Loucy (cell line): ENCODE data around the gene ART3.

Experiments used
- H2AFZ ChIP-seq: fragments of 200-600 bp; sonication (generic); 2 replicates; pipeline ENCODE4 v1.6.0; 2016; ENCODE audit warnings: antibody characterized with exemption, mild to moderate bottlenecking, low read length, moderate library complexity
- H3F3A ChIP-seq: fragments of 200-600 bp; 2 replicates; pipeline ENCODE4 v1.6.0; 2016; ENCODE audit warnings: antibody characterized with exemption, low read depth, mild to moderate bottlenecking
- H3K27me3 ChIP-seq: fragments of 200-600 bp; sonication (generic); 2 replicates; pipeline ENCODE4 v1.6.1; 2014; ENCODE audit warnings: low read length, mild to moderate bottlenecking; ENCODE audit not compliant: insufficient read depth, poor library complexity, severe bottlenecking
- H3K36me3 ChIP-seq: fragments of 200-600 bp; sonication (generic); 2 replicates; pipeline ENCODE4 v1.6.1; 2016; ENCODE audit warnings: low read length; ENCODE audit not compliant: insufficient read depth
- H3K4me1 ChIP-seq: fragments of 200-600 bp; sonication (generic); 2 replicates; pipeline ENCODE4 v1.5.1; 2014; ENCODE audit warnings: low read length, mild to moderate bottlenecking; ENCODE audit not compliant: insufficient read depth, poor library complexity, severe bottlenecking
- H3K4me2 ChIP-seq: fragments of 200-600 bp; sonication (generic); 2 replicates; pipeline ENCODE4 v1.6.0; 2014; ENCODE audit warnings: antibody characterized with exemption, low read length, low read depth, mild to moderate bottlenecking; ENCODE audit not compliant: poor library complexity, severe bottlenecking
- H3K4me3 ChIP-seq: fragments of 200-600 bp; sonication (generic); 2 replicates; pipeline ENCODE4 v1.5.1; 2014; ENCODE audit warnings: low read length, mild to moderate bottlenecking, mixed read lengths; ENCODE audit not compliant: poor library complexity, severe bottlenecking
- H3K79me2 ChIP-seq: fragments of 200-600 bp; sonication (generic); 2 replicates; pipeline ENCODE4 v1.6.1; 2014; ENCODE audit warnings: low read length; ENCODE audit not compliant: insufficient read depth
- H3K9ac ChIP-seq: fragments of 200-600 bp; sonication (generic); 2 replicates; pipeline ENCODE4 v1.6.0; 2014; ENCODE audit warnings: mild to moderate bottlenecking, low read depth, low read length, moderate library complexity; ENCODE audit not compliant: poor library complexity, severe bottlenecking
- H3K9me2 ChIP-seq: fragments of 200-600 bp; sonication (generic); replicated peaks from 2 replicates; pipeline ENCODE4 v1.6.1; 2016; ENCODE audit warnings: low read depth, low read length, mixed read lengths
- H3K9me3 ChIP-seq: fragments of 200-600 bp; sonication (generic); 2 replicates; pipeline ENCODE4 v1.6.1; 2014; ENCODE audit warnings: mild to moderate bottlenecking, antibody characterized with exemption, low read length, low read depth; ENCODE audit not compliant: insufficient read depth
- H4K20me1 ChIP-seq: fragments of 200-600 bp; sonication (generic); 2 replicates; pipeline ENCODE4 v1.6.0; 2014; ENCODE audit warnings: antibody characterized with exemption, low read length, mild to moderate bottlenecking; ENCODE audit not compliant: insufficient read depth, poor library complexity, severe bottlenecking
- EZH2phosphoT487 ChIP-seq: fragments of 200-600 bp; IDR thresholded peaks from 2 replicates; pipeline ENCODE4 v1.6.1; 2018; ENCODE audit warnings: antibody characterized with exemption, mild to moderate bottlenecking, moderate library complexity, borderline replicate concordance
- TF ChIP-seq, protein P1 (sequence below): fragments of 200-600 bp; sonication (generic); conservative IDR thresholded peaks from 2 replicates; pipeline ENCODE4 v1.5.1; 2014; ENCODE audit warnings: mild to moderate bottlenecking, antibody characterized with exemption, low read length

Gene ART3

DNA sequence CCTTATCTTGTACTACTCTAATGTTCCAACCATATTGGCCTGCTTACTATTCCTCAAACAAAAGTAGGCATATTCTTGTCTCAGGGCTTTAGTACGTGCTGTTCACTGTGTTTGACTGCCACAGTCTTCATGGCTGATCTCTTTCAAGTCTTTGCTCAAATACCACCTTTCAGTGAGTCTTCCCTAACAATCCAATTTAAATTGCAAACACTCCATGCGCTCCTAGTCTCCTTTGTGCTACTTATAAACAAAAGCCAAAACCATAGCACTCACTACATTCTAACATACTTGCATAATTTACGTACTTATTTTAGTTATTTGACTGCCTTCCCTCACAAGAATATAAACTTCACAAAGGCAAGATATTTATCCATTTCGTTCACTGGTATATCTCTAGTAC, 1.7 kb upstream of the ART3 start:
- no peaks in the 10 kb centered on the region for H3K79me2 ChIP-seq
- no peak overlapping the region for H2AFZ ChIP-seq
- H3K4me3 ChIP-seq: no peak overlapping the region
- no peak for TF ChIP-seq EZH2phosphoT487
- TF ChIP-seq, protein P1, sequence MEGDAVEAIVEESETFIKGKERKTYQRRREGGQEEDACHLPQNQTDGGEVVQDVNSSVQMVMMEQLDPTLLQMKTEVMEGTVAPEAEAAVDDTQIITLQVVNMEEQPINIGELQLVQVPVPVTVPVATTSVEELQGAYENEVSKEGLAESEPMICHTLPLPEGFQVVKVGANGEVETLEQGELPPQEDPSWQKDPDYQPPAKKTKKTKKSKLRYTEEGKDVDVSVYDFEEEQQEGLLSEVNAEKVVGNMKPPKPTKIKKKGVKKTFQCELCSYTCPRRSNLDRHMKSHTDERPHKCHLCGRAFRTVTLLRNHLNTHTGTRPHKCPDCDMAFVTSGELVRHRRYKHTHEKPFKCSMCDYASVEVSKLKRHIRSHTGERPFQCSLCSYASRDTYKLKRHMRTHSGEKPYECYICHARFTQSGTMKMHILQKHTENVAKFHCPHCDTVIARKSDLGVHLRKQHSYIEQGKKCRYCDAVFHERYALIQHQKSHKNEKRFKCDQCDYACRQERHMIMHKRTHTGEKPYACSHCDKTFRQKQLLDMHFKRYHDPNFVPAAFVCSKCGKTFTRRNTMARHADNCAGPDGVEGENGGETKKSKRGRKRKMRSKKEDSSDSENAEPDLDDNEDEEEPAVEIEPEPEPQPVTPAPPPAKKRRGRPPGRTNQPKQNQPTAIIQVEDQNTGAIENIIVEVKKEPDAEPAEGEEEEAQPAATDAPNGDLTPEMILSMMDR: no peak
- no peaks in the 10 kb centered on the region for H3F3A ChIP-seq
- no peak overlapping the region for H3K9ac ChIP-seq
- H3K27me3 ChIP-seq: no peaks in the 10 kb centered on the region
- no peaks in the 10 kb centered on the region for H3K9me2 ChIP-seq
- H3K4me1 ChIP-seq: no peaks in the 10 kb centered on the region
- H4K20me1 ChIP-seq: no peaks in the 10 kb centered on the region
- no peaks in the 10 kb centered on the region for H3K9me3 ChIP-seq
- no peaks in the 10 kb centered on the region for H3K36me3 ChIP-seq
- H3K4me2 ChIP-seq: no peak overlapping the region

DNA sequence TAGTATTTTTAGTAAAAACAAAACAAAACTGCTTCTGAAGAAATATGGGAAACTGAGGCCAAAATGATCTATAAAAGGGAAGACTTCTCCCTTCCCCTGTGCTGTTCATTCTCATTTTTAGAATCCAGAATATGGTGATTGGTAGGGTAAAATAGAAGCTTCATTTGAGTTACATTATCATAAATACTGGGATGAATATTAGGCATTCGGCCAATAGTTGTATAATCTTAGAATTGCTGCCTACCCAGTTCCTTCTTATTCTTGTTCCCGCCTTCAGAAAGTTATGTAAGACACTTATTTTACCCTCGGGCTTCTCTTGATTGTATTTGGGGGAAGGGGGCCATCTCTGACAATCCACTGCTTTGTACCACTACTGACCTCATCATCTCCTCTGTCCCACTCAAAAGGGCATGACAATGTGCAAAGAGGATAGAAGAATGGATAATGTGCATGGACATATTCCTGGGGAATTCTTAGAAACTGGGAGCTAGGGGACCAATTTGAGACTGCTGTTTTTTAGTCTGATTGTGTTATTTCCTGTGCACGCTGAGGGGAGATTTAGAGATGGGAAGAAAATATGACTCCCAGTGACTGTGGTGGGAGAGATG, 588 bp downstream of the ART3 start:
- H3K79me2 ChIP-seq: no peaks in the 10 kb centered on the region
- no peaks in the 10 kb centered on the region for H3K9me3 ChIP-seq
- H3K4me1 ChIP-seq: no peaks in the 10 kb centered on the region
- no peaks in the 10 kb centered on the region for H3K36me3 ChIP-seq
- no peaks in the 10 kb centered on the region for H3K9me2 ChIP-seq
- no peaks in the 10 kb centered on the region for H3F3A ChIP-seq
- no peaks in the 10 kb centered on the region for H4K20me1 ChIP-seq
- H3K4me2 ChIP-seq: no peak overlapping the region
- TF ChIP-seq, protein P1: no peak
- no peak for TF ChIP-seq EZH2phosphoT487
- H2AFZ ChIP-seq: no peak overlapping the region
- H3K27me3 ChIP-seq: no peaks in the 10 kb centered on the region
- H3K4me3 ChIP-seq: no peak overlapping the region
- H3K9ac ChIP-seq: no peak overlapping the region

DNA sequence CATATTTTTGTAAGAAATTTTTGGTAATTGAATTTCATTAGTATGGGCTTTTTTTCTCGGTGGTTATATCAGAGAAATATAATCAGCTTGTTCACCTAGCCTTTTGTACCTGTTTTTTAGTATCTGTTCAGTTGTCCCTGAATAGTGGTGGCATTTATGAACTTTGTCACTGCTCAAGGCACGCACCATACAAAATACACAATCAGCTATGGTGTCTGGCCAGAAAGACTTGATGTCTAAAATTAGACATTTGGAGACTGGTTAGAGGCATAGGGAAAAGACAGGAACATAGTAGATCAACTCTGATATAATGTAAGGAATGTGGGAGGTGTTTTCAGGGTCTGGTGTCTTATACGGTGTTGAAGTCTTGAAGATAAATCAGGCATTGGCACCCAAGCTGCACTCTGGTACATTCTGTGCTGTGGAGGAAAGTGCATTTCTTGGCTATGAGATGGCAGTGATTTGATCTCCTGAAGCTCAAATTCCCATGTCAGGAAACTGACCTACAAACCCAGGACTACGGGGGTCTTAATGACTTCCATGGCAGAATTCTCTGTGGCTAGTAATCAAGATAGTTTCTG, 3.6 kb downstream of the ART3 start:
- Histone ChIP-seq H3K27me3 (no peaks in the 10 kb centered on the region), H3K9ac (no peak overlapping the region), H3F3A (no peaks in the 10 kb centered on the region), H2AFZ (no peak overlapping the region), H4K20me1 (no peaks in the 10 kb centered on the region), H3K9me2 (no peaks in the 10 kb centered on the region), H3K4me2 (no peak overlapping the region), H3K9me3 (no peaks in the 10 kb centered on the region), H3K36me3 (no peaks in the 10 kb centered on the region), H3K4me3 (no peak overlapping the region), H3K4me1 (no peaks in the 10 kb centered on the region), H3K79me2 (no peaks in the 10 kb centered on the region)
- TF ChIP-seq, protein P1: no peak
- no peak for TF ChIP-seq EZH2phosphoT487
